Measurements from ENCODE around the gene ANKRD12. TPM values are rescaled to one million over a fixed set of nuclear protein-coding genes. Genes with fewer than 3 reads are reported as not detected.

The ANKRD12 gene
- total and polyA plus RNA-seq, 2 experiments from 2014 or later, result 23.9 to 92.4 TPM

- H3K4me3 Mint-ChIP-seq, result no peak overlapping the region
- ATAC-seq (no peak), DNase-seq (ENCODE audit: low spot score) (no peak)
- Histone ChIP-seq H3K9me2 (ENCODE audit: insufficient read depth) (no peaks in the 10 kb centered on the region), H3F3A (replicated peaks; ENCODE audit: low read depth) (no peaks in the 10 kb centered on the region), H3K4me3 (no peak overlapping the region), H4K20me1 (replicated peaks; ENCODE audit: insufficient read depth) (peaks cover 10% of the 10 kb centered on the region; the same call in 1 of the 2 replicates), H3K36me3 (ENCODE audit: insufficient read depth) (no peaks in the 10 kb centered on the region), H3K27ac (ENCODE audit: low read depth) (no peak overlapping the region), H2AFZ (no peak overlapping the region), H3K27me3 (ENCODE audit: insufficient read depth) (no peaks in the 10 kb centered on the region), H3K4me2 (no peak overlapping the region), H3K79me2 (replicated peaks; ENCODE audit: insufficient read depth) (peaks cover 91% of the 10 kb centered on the region), H3K4me1 (ENCODE audit: insufficient read depth) (no peaks in the 10 kb centered on the region)
- TF ChIP-seq EZH2 (IDR thresholded peaks at IDR 0.05; ENCODE audit: low read depth, unreplicated experiment) (no peak), REST (IDR thresholded peaks at IDR 0.05; ENCODE audit: unreplicated experiment) (no peak), POLR2AphosphoS5 (IDR thresholded peaks at IDR 0.05; ENCODE audit: low read depth) (no peak), ZNF331 (CRISPR knock-in tag; IDR thresholded peaks at IDR 0.05; ENCODE audit: low read depth) (no peak), STAT1 (IDR thresholded peaks at IDR 0.05; ENCODE audit: unreplicated experiment) (no peak), CTCF (conservative IDR thresholded peaks at IDR 0.05; ENCODE audit: low read depth in 2 of 2) (no peak), ZNF462 (CRISPR knock-in tag; IDR thresholded peaks at IDR 0.05) (no peak), EZH2phosphoT487 (IDR thresholded peaks at IDR 0.05; ENCODE audit: unreplicated experiment) (no peak), ETS1 (IDR thresholded peaks at IDR 0.05) (no peak), JUNB (IDR thresholded peaks at IDR 0.05; ENCODE audit: unreplicated experiment) (no peak), CREB1 (CRISPR knock-in tag; IDR thresholded peaks at IDR 0.05; ENCODE audit: low read depth) (no peak)
- peaks cover 12% of the 10 kb centered on the region for H3K4me1 Mint-ChIP-seq
- no peaks in the 10 kb centered on the region for H3K36me3 Mint-ChIP-seq (ENCODE audit: low read depth)
- H3K27me3 Mint-ChIP-seq (ENCODE audit: insufficient read depth, low read depth, poor library complexity), result peaks cover 5% of the 10 kb centered on the region
- H3K9me3 Mint-ChIP-seq, result no peaks in the 10 kb centered on the region
- no peak overlapping the region for H3K27ac Mint-ChIP-seq
Measured at GRCh38 chr18:9150121-9150520, 13.5 kb downstream of the ANKRD12 start.
